ENCODE results near the gene DRD4. TPM values are rescaled to one million over a fixed set of nuclear protein-coding genes. Genes with fewer than 3 reads are reported as not detected.

The DRD4 gene
- total and polyA plus RNA-seq, 2 of the 13 experiments (the other 11 are each of a cell fraction or from before 2014, with no cell fraction given): 0.09 to 0.13 TPM

DNA sequence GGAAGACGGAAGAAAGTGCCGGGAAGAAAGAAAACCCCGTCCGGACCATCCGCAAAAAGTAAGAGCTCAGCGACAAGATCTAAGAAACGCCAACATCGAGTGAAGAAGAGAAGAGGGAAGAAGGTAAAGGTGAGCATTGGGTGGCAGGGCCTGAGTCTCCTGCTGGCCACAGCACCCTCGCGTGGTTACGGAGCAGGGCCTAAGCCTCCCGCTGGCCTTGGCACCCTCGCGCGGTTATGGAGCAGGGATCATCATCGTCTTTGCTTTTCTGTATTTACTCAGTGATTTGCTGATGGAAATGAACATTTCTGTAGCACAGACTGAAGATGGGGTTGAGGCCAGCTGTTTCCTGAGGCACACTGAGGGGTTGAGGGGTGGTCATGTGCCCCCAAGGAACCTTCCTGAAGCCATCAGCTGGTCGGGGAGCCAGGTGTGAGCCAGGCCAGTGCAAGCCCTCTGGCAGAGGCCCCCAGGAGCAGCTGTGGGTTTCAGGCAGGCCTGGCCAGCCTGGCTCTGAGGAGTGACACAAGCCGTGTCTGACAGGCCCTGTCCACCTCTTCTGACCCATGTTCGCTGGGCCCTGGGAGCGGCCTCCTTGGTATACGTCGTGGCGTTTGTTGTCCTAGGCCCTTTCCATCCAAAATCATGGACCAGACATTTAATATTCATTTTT, 35.4 kb upstream of the DRD4 start:
- Histone ChIP-seq H3K4me1 (ENCODE audit: insufficient read depth, low read length) (no peaks in the 10 kb centered on the region), H3K79me2 (ENCODE audit: insufficient read depth, low read length) (no peaks in the 10 kb centered on the region), H3K36me3 (replicated peaks in 1 of 2; ENCODE audit: control insufficient read depth in 1 of 2, insufficient read depth in 2 of 2, low read length in 2 of 2) (peaks cover 48 to 84% of the 10 kb centered on the region in 2 experiments), H4K20me1 (ENCODE audit: insufficient read depth, low read length) (0 out of 2 replicates have a peak, but pooled peaks cover 4% of the 10 kb centered on the region), H3K9ac (ENCODE audit: insufficient read depth, low read depth, low read length) (no peak overlapping the region), H3K27ac (ENCODE audit: extremely low read length, insufficient read depth, low read length) (no peak overlapping the region), H3K4me2 (ENCODE audit: low read depth, low read length) (no peak overlapping the region), H2AFZ (ENCODE audit: low read length) (no peak overlapping the region), H3K27me3 (ENCODE audit: control insufficient read depth in 1 of 2, insufficient read depth in 2 of 2, low read length in 2 of 2) (no peaks in the 10 kb centered on the region), H3K4me3 (replicated peaks in 1 of 3; ENCODE audit: insufficient read depth in 1 of 3, low read depth in 2 of 3, low read length in 3 of 3) (no peak overlapping the region), H3K9me3 (ENCODE audit: low read length) (no peaks in the 10 kb centered on the region)
- TF ChIP-seq TAF15 (IDR thresholded peaks at IDR 0.05; ENCODE audit: low read depth, low read length, poor library complexity, severe bottlenecking) (no peak), ZBTB38 (CRISPR knock-in tag; IDR thresholded peaks at IDR 0.05) (0 out of 2 replicates have a peak, but pooled peaks have one; percentile 29), RBM22 (optimal IDR thresholded peaks at IDR 0.05; ENCODE audit: low read length) (peak; percentile 75)
- TF ChIP-seq, protein P1, sequence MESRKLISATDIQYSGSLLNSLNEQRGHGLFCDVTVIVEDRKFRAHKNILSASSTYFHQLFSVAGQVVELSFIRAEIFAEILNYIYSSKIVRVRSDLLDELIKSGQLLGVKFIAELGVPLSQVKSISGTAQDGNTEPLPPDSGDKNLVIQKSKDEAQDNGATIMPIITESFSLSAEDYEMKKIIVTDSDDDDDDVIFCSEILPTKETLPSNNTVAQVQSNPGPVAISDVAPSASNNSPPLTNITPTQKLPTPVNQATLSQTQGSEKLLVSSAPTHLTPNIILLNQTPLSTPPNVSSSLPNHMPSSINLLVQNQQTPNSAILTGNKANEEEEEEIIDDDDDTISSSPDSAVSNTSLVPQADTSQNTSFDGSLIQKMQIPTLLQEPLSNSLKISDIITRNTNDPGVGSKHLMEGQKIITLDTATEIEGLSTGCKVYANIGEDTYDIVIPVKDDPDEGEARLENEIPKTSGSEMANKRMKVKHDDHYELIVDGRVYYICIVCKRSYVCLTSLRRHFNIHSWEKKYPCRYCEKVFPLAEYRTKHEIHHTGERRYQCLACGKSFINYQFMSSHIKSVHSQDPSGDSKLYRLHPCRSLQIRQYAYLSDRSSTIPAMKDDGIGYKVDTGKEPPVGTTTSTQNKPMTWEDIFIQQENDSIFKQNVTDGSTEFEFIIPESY (CRISPR knock-in tag; IDR thresholded peaks at IDR 0.05): peak; percentile 98
- TF ChIP-seq, protein P2, sequence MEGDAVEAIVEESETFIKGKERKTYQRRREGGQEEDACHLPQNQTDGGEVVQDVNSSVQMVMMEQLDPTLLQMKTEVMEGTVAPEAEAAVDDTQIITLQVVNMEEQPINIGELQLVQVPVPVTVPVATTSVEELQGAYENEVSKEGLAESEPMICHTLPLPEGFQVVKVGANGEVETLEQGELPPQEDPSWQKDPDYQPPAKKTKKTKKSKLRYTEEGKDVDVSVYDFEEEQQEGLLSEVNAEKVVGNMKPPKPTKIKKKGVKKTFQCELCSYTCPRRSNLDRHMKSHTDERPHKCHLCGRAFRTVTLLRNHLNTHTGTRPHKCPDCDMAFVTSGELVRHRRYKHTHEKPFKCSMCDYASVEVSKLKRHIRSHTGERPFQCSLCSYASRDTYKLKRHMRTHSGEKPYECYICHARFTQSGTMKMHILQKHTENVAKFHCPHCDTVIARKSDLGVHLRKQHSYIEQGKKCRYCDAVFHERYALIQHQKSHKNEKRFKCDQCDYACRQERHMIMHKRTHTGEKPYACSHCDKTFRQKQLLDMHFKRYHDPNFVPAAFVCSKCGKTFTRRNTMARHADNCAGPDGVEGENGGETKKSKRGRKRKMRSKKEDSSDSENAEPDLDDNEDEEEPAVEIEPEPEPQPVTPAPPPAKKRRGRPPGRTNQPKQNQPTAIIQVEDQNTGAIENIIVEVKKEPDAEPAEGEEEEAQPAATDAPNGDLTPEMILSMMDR (CRISPR knock-in tag; IDR thresholded peaks at IDR 0.05): 0 out of 2 replicates have a peak, but pooled peaks have one; percentile 11
- FAIRE-seq (no peak), ATAC-seq (peak; percentile 12; the same call in 2 of the 3 replicates), DNase-seq (ENCODE audit: low spot score) (no peak)
- intact Hi-C loops (cut with micrococcal nuclease; ENCODE audit: unreplicated experiment): no loop called here
- ChIA-PET CTCF (ENCODE audit: low intra/inter-chr PET ratio, low total read pairs) (no interaction called here), POLR2A (interaction anchor here (1.2 kb wide), 1 partner anchor 24 kb away, joined by 3 read pairs; no protein-coding TSS in a partner anchor)
- in situ Hi-C loops (cut with HindIII; ENCODE audit: extremely low pct_ligation_motif_present, low pct_unique_long_range_greater_than_20kb): no loop called here
- WGBS (ENCODE audit: low lambda C conversion rate): 95% methylated on average over 22 of the region's 23 CpGs
- no TSS peak for BruUV-seq (replicated peaks)

All from HepG2 (cell line).